ENCODE data around the gene TPPP. TPM values are rescaled to one million over a fixed set of nuclear protein-coding genes. Genes with fewer than 3 reads are reported as not detected.
A peak's percentile ranks its signal among the peaks of the same experiment; 100 is the strongest.

Gene TPPP
- total and polyA plus RNA-seq, 4 donors, result 3.7 to 24.1 (median 5.8) TPM

GRCh38 chr5:612498-613424, 80.4 kb downstream of the TPPP start:
- WGBS, 2 donors, result 12 to 16% methylated on average over 41 to 49 of the region's 49 CpGs
- Histone ChIP-seq H3K9ac (ENCODE audit: insufficient read depth in 1 of 2, low read length in 2 of 2) (peak overlapping the region in 1 of 2 donors; percentile 46), H3K4me3 (peak overlapping the region; percentile 69), H3K36me3 (ENCODE audit: control insufficient read depth in 4 of 4, insufficient read depth in 4 of 4, low read length in 4 of 4) (no peaks in the 10 kb centered on the region), H3K27ac (ENCODE audit: low read depth in 1 of 2, low read length in 1 of 2) (no peak overlapping the region), H3K27me3 (ENCODE audit: control insufficient read depth in 3 of 3, insufficient read depth in 3 of 3, low read length in 2 of 3) (peaks cover 0 to 4% (median 0%) of the 10 kb centered on the region in 3 donors), H3K9me3 (ENCODE audit: control insufficient read depth in 4 of 4, insufficient read depth in 3 of 4, low read length in 3 of 4) (no peaks in the 10 kb centered on the region), H3K4me1 (ENCODE audit: control insufficient read depth in 5 of 5, insufficient read depth in 5 of 5, low read length in 5 of 5) (peaks cover 0 to 14% (median 7%) of the 10 kb centered on the region in 5 donors)
- DNase-seq (peak in 1 of 3 donors; percentile 22), ATAC-seq (ENCODE audit: insufficient read depth, low FRiP score) (peak; percentile 6)
- no peak for TF ChIP-seq CTCF (IDR thresholded peaks at IDR 0.05; ENCODE audit: control extremely low read depth, extremely low read depth)

DNA sequence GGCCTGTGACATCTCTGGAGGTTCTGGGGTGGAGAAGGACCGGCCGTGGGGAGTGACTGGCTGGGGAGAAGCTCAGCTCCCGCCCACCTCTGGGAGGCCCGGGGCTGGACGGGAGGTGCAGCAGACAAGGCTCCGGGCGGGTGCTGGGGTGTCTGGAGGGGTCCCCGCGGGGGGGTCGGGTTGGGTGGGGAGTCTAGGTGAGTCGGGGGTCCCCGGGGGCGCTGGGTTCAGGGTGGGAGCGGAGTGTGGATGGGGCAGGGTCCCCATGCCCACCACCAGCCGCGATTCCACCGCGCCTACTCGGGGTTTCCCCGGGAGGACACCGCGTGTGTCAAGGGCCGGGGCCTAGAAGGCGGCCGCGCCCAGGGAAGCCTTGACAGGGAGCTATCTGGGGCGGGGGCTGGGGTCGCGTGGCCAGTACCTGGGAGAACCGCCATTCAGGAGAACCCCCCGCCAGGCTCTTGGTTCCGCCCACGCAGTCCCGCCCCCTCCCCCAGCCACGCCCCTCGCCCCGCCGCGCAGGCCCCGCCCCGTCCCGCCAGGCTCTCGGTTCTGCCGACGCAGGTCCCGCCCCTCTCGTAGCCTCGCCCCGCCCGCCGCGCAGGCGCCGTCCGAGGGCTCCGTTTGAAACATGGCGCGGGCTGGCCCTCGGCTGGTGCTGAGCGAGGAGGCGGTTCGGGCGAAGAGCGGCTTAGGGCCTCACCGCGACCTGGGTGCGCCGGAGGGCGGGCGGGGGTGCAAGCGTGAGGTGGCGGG, 81.2 kb downstream of the TPPP start, which contains the start of gene CEP72:
Gene CEP72 (plus strand): TSS at position 610 of the 756 bp plus-strand sequence. CDS start 22 bp downstream, at position 632.
- Histone ChIP-seq H3K4me3 (peak within 1 kb of the TSS; percentile 69), H3K27me3 (ENCODE audit: control insufficient read depth in 3 of 3, insufficient read depth in 3 of 3, low read length in 2 of 3) (peaks cover 0 to 4% (median 0%) of the 10 kb centered on the region in 3 donors), H3K4me1 (ENCODE audit: control insufficient read depth in 5 of 5, insufficient read depth in 5 of 5, low read length in 5 of 5) (peaks cover 0 to 14% (median 10%) of the 10 kb centered on the region in 5 donors), H3K36me3 (ENCODE audit: control insufficient read depth in 4 of 4, insufficient read depth in 4 of 4, low read length in 4 of 4) (no peaks in the 10 kb centered on the region), H3K9me3 (ENCODE audit: control insufficient read depth in 4 of 4, insufficient read depth in 3 of 4, low read length in 3 of 4) (no peaks in the 10 kb centered on the region), H3K27ac (ENCODE audit: low read depth in 1 of 2, low read length in 1 of 2) (peak within 1 kb of the TSS in 1 of 2 donors; percentile 52), H3K9ac (ENCODE audit: insufficient read depth in 1 of 2, low read length in 2 of 2) (peak within 1 kb of the TSS; percentile 37 to 46)
- ATAC-seq (ENCODE audit: insufficient read depth, low FRiP score) (peak; percentile 94), DNase-seq (peak; percentile 89 to 94 (median 94))
- 0 to 1% methylated on average over 23 to 72 of the region's 72 CpGs for WGBS, 2 donors
- no peak for TF ChIP-seq CTCF (IDR thresholded peaks at IDR 0.05; ENCODE audit: control extremely low read depth, extremely low read depth)

- TF ChIP-seq CTCF (IDR thresholded peaks at IDR 0.05; ENCODE audit: control extremely low read depth, extremely low read depth), result no peak
- ATAC-seq (ENCODE audit: insufficient read depth, low FRiP score) (no peak), DNase-seq (no peak)
- Histone ChIP-seq H3K27ac (ENCODE audit: low read depth in 1 of 2, low read length in 1 of 2) (no peak overlapping the region), H3K9ac (ENCODE audit: insufficient read depth in 1 of 2, low read length in 2 of 2) (peak overlapping the region; percentile 37 to 49), H3K4me3 (no peak overlapping the region), H3K4me1 (ENCODE audit: control insufficient read depth in 5 of 5, insufficient read depth in 5 of 5, low read length in 5 of 5) (peaks cover 0 to 14% (median 10%) of the 10 kb centered on the region in 5 donors), H3K36me3 (ENCODE audit: control insufficient read depth in 4 of 4, insufficient read depth in 4 of 4, low read length in 4 of 4) (no peaks in the 10 kb centered on the region), H3K27me3 (ENCODE audit: control insufficient read depth in 3 of 3, insufficient read depth in 3 of 3, low read length in 2 of 3) (peaks cover 0 to 4% (median 0%) of the 10 kb centered on the region in 3 donors), H3K9me3 (ENCODE audit: control insufficient read depth in 4 of 4, insufficient read depth in 3 of 4, low read length in 3 of 4) (no peaks in the 10 kb centered on the region)
- 42 to 46% methylated on average over 11 of the region's 11 CpGs for WGBS, 2 donors
Measured at GRCh38 chr5:610744-611730, 82.1 kb downstream of the TPPP start.

Data from lung (tissue), 12 donors.